BLaER1 (cell line): Measurements from ENCODE around the gene COL16A1.

ENCODE experiments used
- H3K27ac ChIP-seq: shearing (Covaris generic); formaldehyde crosslinking; 2 replicates; pipeline ENCODE4 v1.8.1; 2022
- H3K27me3 ChIP-seq: shearing (Covaris generic); formaldehyde crosslinking; 2 replicates; pipeline ENCODE4 v1.8.1; 2022
- H3K36me3 ChIP-seq: shearing (Covaris generic); formaldehyde crosslinking; 2 replicates; pipeline ENCODE4 v1.8.1; 2022
- H3K4me1 ChIP-seq: shearing (Covaris generic); formaldehyde crosslinking; 2 replicates; pipeline ENCODE4 v1.8.1; 2022
- H3K4me2 ChIP-seq: shearing (Covaris generic); formaldehyde crosslinking; 2 replicates; pipeline ENCODE4 v1.8.1; 2022
- H3K4me3 ChIP-seq: shearing (Covaris generic); formaldehyde crosslinking; 2 replicates; pipeline ENCODE4 v1.8.1; 2022
- H3K9ac ChIP-seq: shearing (Covaris generic); formaldehyde crosslinking; 2 replicates; pipeline ENCODE4 v1.8.1; 2022
- H3K9me3 ChIP-seq: shearing (Covaris generic); formaldehyde crosslinking; 2 replicates; pipeline ENCODE4 v1.8.1; 2022
- H4K20me1 ChIP-seq: shearing (Covaris generic); formaldehyde crosslinking; 2 replicates; pipeline ENCODE4 v1.8.1; 2022
- Cebpa-rat ChIP-seq: shearing (Covaris generic); IDR thresholded peaks from 2 replicates; pipeline ENCODE4 v1.8.1; 2022

Gene COL16A1

DNA sequence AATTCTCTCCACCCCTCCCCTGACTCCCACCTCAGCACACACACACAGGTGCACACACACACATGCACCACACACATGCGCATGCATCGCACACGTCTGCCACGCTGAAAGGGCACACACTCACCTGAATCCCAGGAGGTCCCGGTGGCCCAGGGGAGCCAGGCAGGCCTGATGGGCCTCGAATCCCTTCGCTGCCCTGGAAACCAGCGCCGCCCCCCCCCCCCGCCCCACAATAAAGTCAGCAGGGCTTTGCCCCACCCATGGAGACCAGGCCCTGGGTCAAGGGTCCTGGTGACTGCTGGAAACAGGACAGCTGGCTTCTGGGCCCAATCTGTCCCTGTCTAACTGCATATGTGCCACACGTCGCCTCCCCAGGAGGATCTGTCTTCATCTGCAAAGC is 41.4 kb downstream of the COL16A1 start:
- H3K4me2 ChIP-seq, result peak overlapping the region; percentile 84
- no peaks in the 10 kb centered on the region for H3K36me3 ChIP-seq
- H3K27ac ChIP-seq, result peak overlapping the region; percentile 27; the same call in 1 of the 2 replicates
- no peaks in the 10 kb centered on the region for H4K20me1 ChIP-seq
- no peak overlapping the region for H3K9ac ChIP-seq
- peaks cover 100% of the 10 kb centered on the region for H3K4me1 ChIP-seq
- no peaks in the 10 kb centered on the region for H3K27me3 ChIP-seq
- TF ChIP-seq Cebpa-rat, result no peak
- H3K4me3 ChIP-seq, result no peak overlapping the region
- no peaks in the 10 kb centered on the region for H3K9me3 ChIP-seq

DNA sequence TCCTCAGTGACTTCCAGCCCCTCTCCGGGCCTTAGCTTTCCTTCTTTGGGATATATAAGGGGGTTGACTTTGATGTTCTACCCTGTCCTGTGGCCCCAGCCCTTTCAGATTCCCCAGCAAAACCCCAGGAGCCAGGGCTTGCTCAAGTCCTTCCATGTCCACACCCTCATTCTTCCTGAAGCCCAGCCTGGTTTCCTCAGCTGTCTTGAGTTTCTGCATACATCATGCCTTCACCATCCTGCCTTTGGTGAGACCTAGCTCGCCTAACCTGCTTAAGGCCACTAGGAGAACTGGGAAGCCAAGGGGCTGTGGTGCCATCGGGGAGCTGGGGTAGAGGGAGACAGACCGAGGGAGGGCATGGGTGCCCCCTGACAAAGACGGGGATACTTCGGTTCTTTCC is 42.0 kb downstream of the COL16A1 start:
- Histone ChIP-seq H3K27ac (peak overlapping the region; percentile 85), H3K9ac (peak overlapping the region; percentile 59; the same call in 1 of the 2 replicates), H3K4me3 (no peak overlapping the region), H3K36me3 (no peaks in the 10 kb centered on the region), H3K4me2 (peak overlapping the region; percentile 84), H3K9me3 (no peaks in the 10 kb centered on the region), H3K27me3 (no peaks in the 10 kb centered on the region), H3K4me1 (peaks cover 100% of the 10 kb centered on the region), H4K20me1 (no peaks in the 10 kb centered on the region)
- TF ChIP-seq Cebpa-rat, result no peak

DNA sequence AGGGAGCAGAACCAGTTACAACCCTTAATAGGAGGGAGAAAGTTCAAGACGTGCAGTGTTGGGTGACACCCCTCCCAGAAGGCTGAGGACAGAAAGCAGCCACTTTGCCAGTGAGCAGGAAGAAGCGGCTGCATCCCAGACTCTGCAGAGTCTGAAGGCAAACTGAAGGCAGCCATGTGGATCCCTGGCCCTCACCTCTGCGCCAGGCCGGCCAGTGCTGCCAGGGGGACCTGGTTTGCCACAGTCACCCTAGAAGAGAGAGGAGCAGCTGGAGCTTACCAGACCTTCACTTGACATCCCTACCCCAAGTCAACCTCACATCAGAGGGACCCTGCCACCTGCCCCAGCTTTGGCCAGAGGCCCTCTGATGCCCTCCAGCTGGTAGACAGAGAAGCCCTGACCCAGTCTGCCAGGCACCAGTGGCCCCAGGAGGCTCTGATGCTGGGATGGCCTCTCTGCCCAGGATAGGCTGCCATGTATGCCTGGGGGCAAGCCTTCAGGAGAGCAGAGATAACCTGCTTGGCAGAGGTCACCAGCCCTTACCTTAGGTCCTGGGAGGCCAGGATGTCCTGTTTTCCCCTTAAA is 42.9 kb downstream of the COL16A1 start:
- Histone ChIP-seq H4K20me1 (no peaks in the 10 kb centered on the region), H3K4me3 (0 out of 2 replicates have a peak overlapping the region, but pooled peaks have one; percentile 23), H3K4me1 (peaks cover 100% of the 10 kb centered on the region), H3K4me2 (peak overlapping the region; percentile 84), H3K36me3 (no peaks in the 10 kb centered on the region), H3K9me3 (no peaks in the 10 kb centered on the region), H3K9ac (peak overlapping the region; percentile 59), H3K27ac (peak overlapping the region; percentile 85), H3K27me3 (no peaks in the 10 kb centered on the region)
- TF ChIP-seq Cebpa-rat, result no peak

DNA sequence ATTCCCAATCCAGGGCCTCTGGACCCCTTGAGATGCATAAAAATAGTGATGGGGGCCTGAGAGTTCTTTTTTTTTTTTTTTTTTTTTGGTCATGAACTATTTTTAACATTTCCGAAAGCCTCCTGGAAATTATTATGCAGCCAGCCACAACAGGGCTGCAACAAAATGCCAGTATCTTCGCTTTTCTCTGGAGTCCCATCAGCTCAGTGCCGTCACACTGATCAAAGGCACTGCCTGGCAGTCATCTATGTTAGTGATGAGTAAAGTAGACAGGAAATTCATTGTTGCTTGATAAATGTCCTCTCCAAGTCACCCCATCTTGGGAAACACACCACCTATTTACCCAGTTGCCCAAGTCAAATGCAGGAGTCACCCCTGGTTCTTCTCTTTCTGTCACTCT is 43.9 kb downstream of the COL16A1 start:
- Histone ChIP-seq H3K4me2 (peak overlapping the region; percentile 84), H3K4me3 (peak overlapping the region; percentile 23), H3K4me1 (peaks cover 96% of the 10 kb centered on the region), H4K20me1 (no peaks in the 10 kb centered on the region), H3K9me3 (no peaks in the 10 kb centered on the region), H3K9ac (peak overlapping the region; percentile 59), H3K36me3 (no peaks in the 10 kb centered on the region), H3K27ac (peak overlapping the region; percentile 85), H3K27me3 (no peaks in the 10 kb centered on the region)
- no peak for TF ChIP-seq Cebpa-rat

DNA sequence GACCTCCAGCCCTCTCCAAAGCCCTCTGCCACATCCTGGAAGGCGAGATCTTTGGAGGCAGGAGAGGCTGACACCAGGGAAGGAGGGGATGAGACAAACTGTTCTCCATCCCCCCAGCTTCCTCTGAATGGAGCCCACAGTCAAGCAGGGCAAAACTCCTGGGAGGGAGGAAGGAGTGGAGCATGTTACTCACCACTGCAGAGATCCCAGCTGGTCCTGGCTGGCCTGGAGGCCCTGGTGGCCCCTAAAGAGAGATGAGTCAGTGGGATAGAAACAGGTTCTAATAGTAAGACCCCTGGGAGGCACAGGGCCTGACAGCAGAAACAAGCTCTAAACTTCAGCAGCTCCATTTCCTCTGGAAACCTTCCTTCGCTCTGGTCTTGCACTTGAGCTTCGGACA is 45.1 kb downstream of the COL16A1 start:
- no peaks in the 10 kb centered on the region for H3K27me3 ChIP-seq
- H3K9me3 ChIP-seq, result no peaks in the 10 kb centered on the region
- H4K20me1 ChIP-seq, result no peaks in the 10 kb centered on the region
- TF ChIP-seq Cebpa-rat, result no peak
- peaks cover 84% of the 10 kb centered on the region for H3K4me1 ChIP-seq
- H3K36me3 ChIP-seq, result no peaks in the 10 kb centered on the region
- H3K4me3 ChIP-seq, result no peak overlapping the region
- peak overlapping the region; percentile 85 for H3K27ac ChIP-seq
- H3K9ac ChIP-seq, result peak overlapping the region; percentile 53
- H3K4me2 ChIP-seq, result peak overlapping the region; percentile 84

DNA sequence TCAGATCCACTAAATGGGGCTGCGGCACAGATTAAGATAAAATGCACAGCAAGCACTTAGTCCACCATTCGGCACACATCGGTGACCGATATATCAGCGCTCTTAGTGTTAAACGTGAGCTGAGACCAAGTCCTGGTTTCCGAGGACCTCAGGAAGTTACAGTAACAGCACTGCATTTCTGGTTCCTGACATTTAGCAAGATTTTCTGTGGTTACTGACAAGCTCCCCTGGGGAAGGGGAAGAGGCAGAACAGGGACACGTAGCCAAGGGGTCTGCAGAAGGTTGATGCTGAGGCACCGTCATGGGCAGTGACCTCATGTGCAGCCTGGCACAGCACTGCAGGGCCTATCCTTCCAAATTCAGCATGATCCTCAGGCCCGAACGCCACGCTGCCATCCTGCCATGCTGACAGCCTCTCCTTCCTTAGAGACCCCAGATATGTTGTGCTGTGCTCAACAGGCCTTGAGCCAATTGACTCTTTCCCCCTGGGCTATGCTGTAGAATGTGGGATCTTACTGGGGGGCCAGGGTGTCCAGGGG is 45.8 kb downstream of the COL16A1 start:
- no peaks in the 10 kb centered on the region for H4K20me1 ChIP-seq
- H3K9me3 ChIP-seq, result no peaks in the 10 kb centered on the region
- TF ChIP-seq Cebpa-rat, result no peak
- H3K4me3 ChIP-seq, result no peak overlapping the region
- peak overlapping the region; percentile 84 for H3K4me2 ChIP-seq
- H3K36me3 ChIP-seq, result no peaks in the 10 kb centered on the region
- H3K27ac ChIP-seq, result peak overlapping the region; percentile 85
- no peaks in the 10 kb centered on the region for H3K27me3 ChIP-seq
- H3K9ac ChIP-seq, result peak overlapping the region; percentile 53
- H3K4me1 ChIP-seq, result peaks cover 77% of the 10 kb centered on the region

DNA sequence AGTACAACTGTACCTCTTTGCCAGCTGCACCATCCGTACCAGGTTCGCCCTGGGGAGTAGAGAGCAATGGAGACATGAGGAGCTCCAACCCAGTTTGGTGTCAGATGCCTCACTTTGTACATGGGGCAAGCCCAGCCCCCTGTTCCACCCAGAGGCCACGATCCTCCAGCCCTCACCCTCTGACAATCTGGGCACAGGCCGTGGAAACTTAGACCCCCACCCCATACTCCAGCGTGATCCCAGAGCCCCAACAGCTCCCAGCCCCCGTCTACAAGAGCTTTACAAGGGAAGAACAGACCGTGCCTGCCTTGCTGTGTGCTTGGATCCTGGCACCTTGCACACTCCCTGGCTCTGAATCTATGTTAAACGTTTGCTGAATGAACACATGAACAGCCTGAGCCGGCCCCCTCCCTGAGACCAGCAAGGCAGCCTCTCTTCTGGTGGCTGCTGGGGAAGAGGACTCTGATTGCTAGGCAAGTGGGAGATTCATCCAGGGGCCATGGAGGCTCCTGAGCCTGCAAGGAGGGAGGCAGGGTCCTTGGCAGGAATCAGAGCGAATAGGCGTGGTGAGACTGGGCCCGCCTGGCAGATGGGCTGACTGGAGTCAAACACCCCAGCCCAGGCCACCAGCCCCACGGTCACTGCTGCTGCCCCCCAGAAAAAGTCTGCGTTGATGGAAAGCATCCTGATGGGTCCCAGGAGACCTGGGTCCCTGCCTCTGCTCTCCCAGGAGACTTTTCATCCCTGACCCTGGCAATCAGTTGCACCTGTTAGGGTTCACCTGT is 46.6 kb downstream of the COL16A1 start:
- no peaks in the 10 kb centered on the region for H3K27me3 ChIP-seq
- TF ChIP-seq Cebpa-rat, result no peak
- H3K4me1 ChIP-seq, result peaks cover 69% of the 10 kb centered on the region
- H3K27ac ChIP-seq, result peak overlapping the region; percentile 85
- no peaks in the 10 kb centered on the region for H3K36me3 ChIP-seq
- peak overlapping the region; percentile 84 for H3K4me2 ChIP-seq
- H3K9ac ChIP-seq, result no peak overlapping the region; the same call in 1 of the 2 replicates
- no peak overlapping the region for H3K4me3 ChIP-seq
- H3K9me3 ChIP-seq, result no peaks in the 10 kb centered on the region
- no peaks in the 10 kb centered on the region for H4K20me1 ChIP-seq

DNA sequence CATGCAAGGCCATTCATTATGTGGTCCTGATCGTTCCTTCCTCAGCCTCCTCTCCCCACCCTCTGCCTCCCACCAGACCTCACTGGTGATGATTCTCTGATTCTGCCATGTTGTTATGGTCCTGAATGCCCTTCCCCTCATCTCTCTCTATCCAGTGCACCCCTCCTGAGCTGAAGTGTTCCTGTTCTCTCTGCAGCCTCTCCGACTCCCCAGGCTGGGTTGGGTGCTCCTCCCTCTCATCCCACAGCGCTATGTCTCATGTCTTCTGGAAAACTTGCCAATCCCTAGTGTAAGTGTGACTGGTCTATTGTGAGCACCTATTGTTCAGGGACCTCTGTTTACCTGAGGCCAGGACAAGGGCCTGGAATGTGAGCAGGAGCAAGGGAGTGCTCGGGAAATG is 48.1 kb downstream of the COL16A1 start:
- no peaks in the 10 kb centered on the region for H4K20me1 ChIP-seq
- TF ChIP-seq Cebpa-rat, result no peak
- H3K9me3 ChIP-seq, result no peaks in the 10 kb centered on the region
- no peak overlapping the region for H3K4me3 ChIP-seq
- H3K9ac ChIP-seq, result no peak overlapping the region
- peak overlapping the region; percentile 84; the same call in 1 of the 2 replicates for H3K4me2 ChIP-seq
- H3K27me3 ChIP-seq, result no peaks in the 10 kb centered on the region
- H3K27ac ChIP-seq, result no peak overlapping the region
- H3K36me3 ChIP-seq, result no peaks in the 10 kb centered on the region
- peaks cover 54% of the 10 kb centered on the region for H3K4me1 ChIP-seq

DNA sequence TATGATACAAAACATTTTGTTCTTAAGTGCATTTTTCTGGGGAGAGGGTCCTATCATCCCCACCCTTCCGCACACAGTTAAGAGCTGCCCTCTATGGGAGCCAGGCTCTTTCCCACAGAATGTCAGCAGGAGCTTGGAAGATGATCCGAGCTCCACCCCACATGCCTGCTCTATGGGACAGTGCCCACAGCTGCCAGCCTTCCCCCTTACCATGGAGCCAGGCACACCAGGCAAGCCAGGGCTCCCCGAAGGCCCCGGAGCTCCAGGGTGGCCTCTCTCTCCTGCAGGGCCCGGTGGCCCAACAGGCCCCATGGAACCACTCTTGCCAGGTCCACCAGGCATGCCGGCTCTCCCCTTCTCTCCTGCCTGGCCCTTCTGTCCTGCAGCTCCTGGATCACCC is 48.7 kb downstream of the COL16A1 start:
- no peak for TF ChIP-seq Cebpa-rat
- H3K9ac ChIP-seq, result no peak overlapping the region
- no peaks in the 10 kb centered on the region for H4K20me1 ChIP-seq
- H3K27me3 ChIP-seq, result no peaks in the 10 kb centered on the region
- no peaks in the 10 kb centered on the region for H3K9me3 ChIP-seq
- no peaks in the 10 kb centered on the region for H3K36me3 ChIP-seq
- peaks cover 48% of the 10 kb centered on the region for H3K4me1 ChIP-seq
- H3K27ac ChIP-seq, result no peak overlapping the region
- no peak overlapping the region for H3K4me3 ChIP-seq
- H3K4me2 ChIP-seq, result no peak overlapping the region

DNA sequence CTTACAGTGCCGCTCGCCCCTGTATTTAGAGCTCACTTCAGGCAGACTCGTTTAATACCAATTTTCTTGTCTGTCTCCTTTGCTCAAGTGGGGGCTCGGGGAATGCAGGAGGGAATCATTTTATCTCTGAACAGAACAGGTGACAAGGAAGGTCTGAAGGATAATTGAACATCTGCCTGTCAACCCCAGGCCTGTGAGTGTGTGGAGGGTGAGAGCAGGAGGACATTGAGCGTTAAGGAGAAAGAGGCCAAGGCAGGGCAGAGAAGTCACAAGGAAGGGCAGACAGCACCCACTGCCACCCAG is 49.4 kb downstream of the COL16A1 start:
- Histone ChIP-seq H3K36me3 (no peaks in the 10 kb centered on the region), H3K9ac (no peak overlapping the region), H3K27me3 (no peaks in the 10 kb centered on the region), H3K4me2 (no peak overlapping the region), H3K4me3 (no peak overlapping the region), H3K4me1 (peaks cover 41% of the 10 kb centered on the region), H3K9me3 (no peaks in the 10 kb centered on the region), H4K20me1 (no peaks in the 10 kb centered on the region), H3K27ac (no peak overlapping the region)
- TF ChIP-seq Cebpa-rat, result no peak
